ENCODE data around the gene ZKSCAN1. TPM values are rescaled to one million over a fixed set of nuclear protein-coding genes. Genes with fewer than 3 reads are reported as not detected.

The ZKSCAN1 gene
- total RNA-seq, 1 experiment from 2014 or later: 61.2 TPM

DNA sequence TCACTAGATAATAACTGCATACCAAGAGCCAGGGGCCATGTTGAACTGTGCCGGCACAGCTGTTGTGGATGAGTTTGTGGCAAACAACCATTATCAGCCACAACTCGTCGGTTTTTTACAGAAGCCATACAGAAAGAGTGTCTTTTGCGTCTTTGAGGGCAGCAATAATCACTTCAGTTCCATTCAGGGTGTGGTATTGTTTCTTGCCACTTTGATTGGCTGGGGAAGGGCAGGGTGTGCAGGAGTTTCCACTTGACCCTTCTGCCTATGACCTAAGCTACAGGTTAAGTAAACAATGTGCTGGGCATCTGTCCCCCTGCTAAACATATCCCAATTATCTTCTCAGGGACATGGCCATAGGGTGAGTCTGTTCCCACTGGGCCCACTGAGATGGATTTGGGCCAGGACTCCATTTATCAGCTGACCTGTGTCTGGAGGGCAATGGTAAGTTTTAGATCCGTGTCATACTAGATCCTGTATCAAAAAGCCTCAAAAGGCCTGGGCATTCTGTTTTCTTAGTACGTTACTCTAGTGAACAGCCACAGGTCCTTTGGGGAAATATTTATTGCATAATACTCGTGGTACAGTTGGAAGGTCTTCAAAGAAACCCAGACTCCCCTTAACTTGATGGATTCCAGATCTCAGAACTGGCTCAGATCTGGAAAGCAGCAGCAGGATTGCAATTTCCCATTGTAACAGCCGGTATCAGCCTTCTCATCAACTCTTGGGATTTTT, 50.2 kb downstream of the ZKSCAN1 start:
- ChIA-PET POLR2A (no interaction called here), RAD21 (ENCODE audit: low non-redundant PET in 1 of 2, low total read pairs in 2 of 2, uncharacterized antibody in 2 of 2, unreplicated experiment in 2 of 2) (no interaction called here), CTCF (no interaction called here)
- H3K9ac ChIP-seq (ENCODE audit: low read length): no peak overlapping the region
- H4K20me1 ChIP-seq (ENCODE audit: insufficient read depth): no peaks in the 10 kb centered on the region
- no peaks in the 10 kb centered on the region for H3K9me2 ChIP-seq (ENCODE audit: insufficient read depth)
- H3K27ac ChIP-seq (ENCODE audit: low read depth, low read length): no peak overlapping the region
- no TSS peak for BruUV-seq (replicated peaks)
- no peak for DNase-seq (ENCODE audit: low read depth, low spot score)
- H2AFZ ChIP-seq (ENCODE audit: low read depth, low read length, poor library complexity, severe bottlenecking): no peak overlapping the region
- no peaks in the 10 kb centered on the region for H3K4me1 ChIP-seq (ENCODE audit: control insufficient read depth in 1 of 2, insufficient read depth in 2 of 2, low read length in 2 of 2)
- 0 out of 2 replicates have a peak, but pooled peaks have one; percentile 16 for ATAC-seq
- no peak for TF ChIP-seq ZFX (IDR thresholded peaks at IDR 0.05)
- no peak for TF ChIP-seq YY1 (IDR thresholded peaks at IDR 0.05; ENCODE audit: extremely low read depth, insufficient replicate concordance, low read depth, low read length)
- TF ChIP-seq EZH2 (IDR thresholded peaks at IDR 0.05): no peak
- no peak for TF ChIP-seq RAD21 (IDR thresholded peaks at IDR 0.05; ENCODE audit: low read depth)
- no peak for TF ChIP-seq SRF (IDR thresholded peaks at IDR 0.05; ENCODE audit: low read depth)
- TF ChIP-seq, protein P1, sequence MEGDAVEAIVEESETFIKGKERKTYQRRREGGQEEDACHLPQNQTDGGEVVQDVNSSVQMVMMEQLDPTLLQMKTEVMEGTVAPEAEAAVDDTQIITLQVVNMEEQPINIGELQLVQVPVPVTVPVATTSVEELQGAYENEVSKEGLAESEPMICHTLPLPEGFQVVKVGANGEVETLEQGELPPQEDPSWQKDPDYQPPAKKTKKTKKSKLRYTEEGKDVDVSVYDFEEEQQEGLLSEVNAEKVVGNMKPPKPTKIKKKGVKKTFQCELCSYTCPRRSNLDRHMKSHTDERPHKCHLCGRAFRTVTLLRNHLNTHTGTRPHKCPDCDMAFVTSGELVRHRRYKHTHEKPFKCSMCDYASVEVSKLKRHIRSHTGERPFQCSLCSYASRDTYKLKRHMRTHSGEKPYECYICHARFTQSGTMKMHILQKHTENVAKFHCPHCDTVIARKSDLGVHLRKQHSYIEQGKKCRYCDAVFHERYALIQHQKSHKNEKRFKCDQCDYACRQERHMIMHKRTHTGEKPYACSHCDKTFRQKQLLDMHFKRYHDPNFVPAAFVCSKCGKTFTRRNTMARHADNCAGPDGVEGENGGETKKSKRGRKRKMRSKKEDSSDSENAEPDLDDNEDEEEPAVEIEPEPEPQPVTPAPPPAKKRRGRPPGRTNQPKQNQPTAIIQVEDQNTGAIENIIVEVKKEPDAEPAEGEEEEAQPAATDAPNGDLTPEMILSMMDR (IDR thresholded peaks at IDR 0.05 in 2 of 3, conservative IDR thresholded peaks at IDR 0.05 in 1 of 3; ENCODE audit: borderline replicate concordance in 1 of 3, insufficient read depth in 1 of 3, low read depth in 2 of 3, low read length in 2 of 3): no peak
- no peak for TF ChIP-seq EZH2phosphoT487 (IDR thresholded peaks at IDR 0.05; ENCODE audit: borderline replicate concordance)
- TF ChIP-seq, protein P2, sequence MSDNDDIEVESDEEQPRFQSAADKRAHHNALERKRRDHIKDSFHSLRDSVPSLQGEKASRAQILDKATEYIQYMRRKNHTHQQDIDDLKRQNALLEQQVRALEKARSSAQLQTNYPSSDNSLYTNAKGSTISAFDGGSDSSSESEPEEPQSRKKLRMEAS (IDR thresholded peaks at IDR 0.05): no peak
- TF ChIP-seq, protein P3, sequence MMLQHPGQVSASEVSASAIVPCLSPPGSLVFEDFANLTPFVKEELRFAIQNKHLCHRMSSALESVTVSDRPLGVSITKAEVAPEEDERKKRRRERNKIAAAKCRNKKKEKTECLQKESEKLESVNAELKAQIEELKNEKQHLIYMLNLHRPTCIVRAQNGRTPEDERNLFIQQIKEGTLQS (IDR thresholded peaks at IDR 0.05): no peak
- no peak for TF ChIP-seq ZNF274 (IDR thresholded peaks at IDR 0.05; ENCODE audit: low read depth, low read length)
- no peak for TF ChIP-seq SP1 (IDR thresholded peaks at IDR 0.05; ENCODE audit: low read depth)
- no peak for TF ChIP-seq CEBPB (IDR thresholded peaks at IDR 0.05; ENCODE audit: low read depth)
- TF ChIP-seq SIN3A (IDR thresholded peaks at IDR 0.05; ENCODE audit: low read depth): no peak
- no peak for TF ChIP-seq EGR1 (IDR thresholded peaks at IDR 0.05; ENCODE audit: low read depth)
- H3K4me2 ChIP-seq (ENCODE audit: low read length): no peak overlapping the region
- H3K36me3 ChIP-seq (ENCODE audit: control insufficient read depth in 1 of 2, insufficient read depth in 2 of 2, low read length in 2 of 2): peaks cover 11 to 17% of the 10 kb centered on the region in 2 experiments
- no peak overlapping the region for H3K4me3 ChIP-seq (replicated peaks in 1 of 2; ENCODE audit: low read depth in 1 of 2, low read length in 2 of 2)
- no peaks in the 10 kb centered on the region for H3K79me2 ChIP-seq (ENCODE audit: insufficient read depth, low read length)
- intact Hi-C loops (cut with micrococcal nuclease): no loop called here
- H3K9me3 ChIP-seq (ENCODE audit: control insufficient read depth in 1 of 2, insufficient read depth in 1 of 2, low read depth in 1 of 2, low read length in 2 of 2): peaks cover 5 to 6% of the 10 kb centered on the region in 2 experiments; a peak in 2 of 4 replicates
- H3K27me3 ChIP-seq (ENCODE audit: insufficient read depth, low read length): no peaks in the 10 kb centered on the region
